Frontal cortex (tissue), 4 donors: ENCODE results near the gene TNN. TPM values are rescaled to one million over a fixed set of nuclear protein-coding genes. Genes with fewer than 3 reads are reported as not detected.
A peak's percentile ranks its signal among the peaks of the same experiment; 100 is the strongest.
"Not testable (repeated sequence)": the region's sequence is repeated elsewhere in the genome, so short reads cannot be mapped to it uniquely, and the experiment has no call there.

ENCODE experiments used
- DNase-seq, 2 donors: peaks; one replicate each; pipeline ENCODE4 v3.0.0; 2012; ENCODE audit warnings: low spot score in 2 of 2
- FAIRE-seq: peaks from 2 replicates; lab custom pipeline; 2012; peaks lifted over from hg19 to GRCh38; lab: Jason Lieb, UNC
- total RNA-seq: library from RNA; depleted of rRNA; stranded (reverse); fragments of >200 nt; gene quantifications from one replicate; pipeline ENCODE4 v1.2.3, GENCODE V29; 2014
- donor health status: control.
- donor health status: control.
- donor health status: control.

TNN gene
- total RNA-seq, result 0.82 TPM

GRCh38 chr1:175067362-175068106 is at the start of gene TNN:
Gene TNN, plus strand, starts transcription at chr1:175067833. Its CDS starts 9,586 bp downstream, at chr1:175077419.
- FAIRE-seq (no peak), DNase-seq (no peak)

- DNase-seq, result no peak
- FAIRE-seq, result no peak
Observed at GRCh38 chr1:175019524-175019923, 48.1 kb upstream of the TNN start.

- no peak for FAIRE-seq
- DNase-seq, result peak; percentile 77 to 93
Observed at GRCh38 chr1:175023043-175023921, 44.4 kb upstream of the TNN start, which contains the start of gene MRPS14. Gene MRPS14, minus strand, starts transcription at chr1:175023425. Its CDS starts 17 bp downstream, at chr1:175023408.

GRCh38 chr1:175023922-175024242 is 43.8 kb upstream of the TNN start:
- FAIRE-seq, result not testable (repeated sequence)

GRCh38 chr1:175024773-175025172 is 42.9 kb upstream of the TNN start:
- FAIRE-seq (no peak), DNase-seq (no peak)

More at GRCh38 chr1:175023922-175024242, 43.8 kb upstream of the TNN start:
- DNase-seq, result not testable (repeated sequence)

- DNase-seq (no peak), FAIRE-seq (no peak)
Observed at GRCh38 chr1:175033953-175034352, 33.7 kb upstream of the TNN start.

- DNase-seq (no peak), FAIRE-seq (no peak)
Observed at GRCh38 chr1:175034775-175035174, 32.9 kb upstream of the TNN start.

- DNase-seq (no peak), FAIRE-seq (no peak)
Observed at GRCh38 chr1:175035865-175036264, 31.8 kb upstream of the TNN start.

- DNase-seq, result no peak
- no peak for FAIRE-seq
Observed at GRCh38 chr1:175036476-175036875, 31.2 kb upstream of the TNN start.

- DNase-seq (no peak), FAIRE-seq (no peak)
Observed at GRCh38 chr1:175037416-175037815, 30.2 kb upstream of the TNN start.

GRCh38 chr1:175040324-175040879 is 27.2 kb upstream of the TNN start:
- DNase-seq, result no peak
- no peak for FAIRE-seq

GRCh38 chr1:175042650-175043049 is 25.0 kb upstream of the TNN start:
- DNase-seq (no peak), FAIRE-seq (no peak)

- FAIRE-seq (no peak), DNase-seq (no peak)
Observed at GRCh38 chr1:175043824-175044223, 23.8 kb upstream of the TNN start.

- not testable (repeated sequence) for FAIRE-seq, DNase-seq
Observed at GRCh38 chr1:175044591-175044990, 23.0 kb upstream of the TNN start.

GRCh38 chr1:175045097-175045496 is 22.5 kb upstream of the TNN start:
- DNase-seq (no peak), FAIRE-seq (no peak)

GRCh38 chr1:175045519-175045918 is 22.1 kb upstream of the TNN start:
- FAIRE-seq (no peak), DNase-seq (no peak)

- DNase-seq (no peak), FAIRE-seq (no peak)
Observed at GRCh38 chr1:175050992-175051391, 16.6 kb upstream of the TNN start.

- FAIRE-seq, result no peak
- no peak for DNase-seq
Observed at GRCh38 chr1:175054736-175055135, 12.9 kb upstream of the TNN start.

GRCh38 chr1:175062339-175062738 is 5.3 kb upstream of the TNN start:
- DNase-seq (no peak), FAIRE-seq (no peak)

- no peak for FAIRE-seq
- DNase-seq, result no peak
Observed at GRCh38 chr1:175062858-175063257, 4.8 kb upstream of the TNN start.

GRCh38 chr1:175070818-175071217 is 3.2 kb downstream of the TNN start:
- FAIRE-seq (no peak), DNase-seq (no peak)
